Lung (tissue), 12 donors: ENCODE results near the gene NFX1. TPM values are rescaled to one million over a fixed set of nuclear protein-coding genes. Genes with fewer than 3 reads are reported as not detected.

Experiments
- ATAC-seq: fragments of 200-7000 bp; cut with Tn5 transposase; one replicate; pipeline ENCODE4 v1.9.1; 2020; ENCODE audit warnings: moderate number of reproducible peaks; ENCODE audit not compliant: insufficient read depth, low FRiP score
- DNase-seq, 3 donors: peaks; one replicate each; pipeline ENCODE4 v3.0.0-alpha.2; 2013 to 2017
- H3K27ac ChIP-seq, 2 donors: one replicate each; pipeline ENCODE4 v1.5.1; 2013; ENCODE audit warnings: mild to moderate bottlenecking in 2 of 2, moderate library complexity in 2 of 2, control low read depth in 1 of 2, inconsistent platforms in 1 of 2, low read depth in 1 of 2, low read length in 1 of 2
- H3K27me3 ChIP-seq, 3 donors: one replicate each; pipeline ENCODE4 v1.5.1; 2013; ENCODE audit warnings: low read length in 2 of 3; ENCODE audit not compliant: control insufficient read depth in 3 of 3, insufficient read depth in 3 of 3
- H3K36me3 ChIP-seq, 4 donors: one replicate each; pipeline ENCODE4 v1.5.1; 2013; ENCODE audit warnings: low read length in 4 of 4, mild to moderate bottlenecking in 1 of 4, moderate library complexity in 1 of 4; ENCODE audit not compliant: control insufficient read depth in 4 of 4, insufficient read depth in 4 of 4
- H3K4me1 ChIP-seq, 5 donors: one replicate each; pipeline ENCODE4 v1.5.1; 2013; ENCODE audit warnings: low read length in 5 of 5, mild to moderate bottlenecking in 2 of 5, moderate library complexity in 1 of 5; ENCODE audit not compliant: control insufficient read depth in 5 of 5, insufficient read depth in 5 of 5
- H3K4me3 ChIP-seq: one replicate; pipeline ENCODE4 v1.5.1; 2013; ENCODE audit warnings: mild to moderate bottlenecking, control low read depth, moderate library complexity
- H3K9ac ChIP-seq, 2 donors: one replicate each; pipeline ENCODE4 v1.5.1; 2013; ENCODE audit warnings: low read length in 2 of 2, control low read depth in 1 of 2; ENCODE audit not compliant: insufficient read depth in 1 of 2
- H3K9me3 ChIP-seq, 4 donors: one replicate each; pipeline ENCODE4 v1.5.1; 2013; ENCODE audit warnings: low read length in 3 of 4, mild to moderate bottlenecking in 1 of 4, moderate library complexity in 1 of 4; ENCODE audit not compliant: control insufficient read depth in 4 of 4, insufficient read depth in 3 of 4
- WGBS, 2 donors: extraction: QIAGEN DNeasy Blood & Tissue Kit; methylation state at CpG; one replicate each; pipeline ENCODE4 v1.1.7; 2013; 5-methylcytosine and 5-hydroxymethylcytosine counted together
- polyA plus RNA-seq, 2 donors: library from polyadenylated mRNA; stranded (reverse); fragments of 200-250 nt; gene quantifications; one replicate each; pipeline ENCODE4 v1.2.1, GENCODE V29; 2013
- total RNA-seq, 2 donors: library from RNA; depleted of rRNA in 1 of 2; stranded (reverse); fragments of >200 nt in 1 of 2; gene quantifications; one replicate each; pipeline ENCODE4 v1.2.1, GENCODE V29; 2014 to 2021
- TF ChIP-seq, protein P1 (sequence below): IDR thresholded peaks from 2 replicates; pipeline ENCODE4 v1.5.1; 2012; ENCODE audit warnings: mild to moderate bottlenecking; ENCODE audit errors: control extremely low read depth, extremely low read depth
- donor health status: control.
- donor health status: control.
- donor health status: Bipolar disorder and iron deficiency.
- donor health status: healthy.
- donor health status: DM: yes; HTN: yes; CAD: no.

Gene NFX1
- total and polyA plus RNA-seq, 4 donors, result 13.1 to 43.4 (median 26.3) TPM

DNA sequence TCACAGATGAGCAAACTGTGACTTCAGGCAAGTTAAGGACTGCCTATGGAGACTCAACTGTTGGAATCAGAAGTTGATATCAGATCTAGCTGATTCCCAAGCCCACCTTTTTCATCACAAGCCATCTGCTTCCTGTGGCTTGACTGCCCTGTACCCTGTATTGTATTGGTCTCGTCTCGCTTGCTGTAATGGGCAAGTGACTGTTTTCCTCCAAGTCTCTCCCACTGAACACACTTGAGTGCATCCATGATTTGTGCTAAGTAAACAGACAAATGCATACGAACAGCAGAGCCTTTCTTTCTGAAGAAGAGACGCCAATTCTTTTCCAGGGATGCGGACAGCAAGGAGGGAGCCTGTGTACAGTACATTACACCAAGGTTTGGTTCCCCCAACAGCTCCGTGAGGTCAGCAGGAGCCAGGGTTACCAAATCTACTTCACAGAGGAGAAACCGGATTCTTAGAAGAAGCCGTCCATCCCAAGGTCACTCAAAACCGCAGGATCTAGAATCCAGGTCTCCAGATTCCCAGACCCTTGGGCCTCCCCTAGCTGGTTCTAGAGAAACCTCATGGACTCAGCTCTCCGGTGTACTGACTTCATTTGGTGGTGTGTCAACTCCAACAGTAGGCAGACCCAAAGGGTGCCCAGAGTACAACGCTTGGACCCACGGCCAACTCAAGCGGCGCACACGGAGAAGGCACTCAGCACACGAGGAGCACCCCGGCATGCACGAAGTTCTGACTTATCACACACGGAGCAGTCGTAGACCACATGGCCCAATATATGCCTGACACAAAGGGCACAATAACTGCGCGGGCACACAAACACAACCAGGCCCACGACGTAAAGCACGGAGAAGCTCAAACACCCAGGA lies 26.9 kb upstream of the NFX1 start:
- Histone ChIP-seq H3K27ac (peak overlapping the region; percentile 96 to 98), H3K4me1 (peaks cover 4 to 18% (median 7%) of the 10 kb centered on the region in 5 donors), H3K36me3 (peaks cover 16 to 44% (median 29%) of the 10 kb centered on the region in 4 donors), H3K4me3 (peak overlapping the region; percentile 98), H3K9me3 (no peaks in the 10 kb centered on the region), H3K27me3 (no peaks in the 10 kb centered on the region), H3K9ac (peak overlapping the region in 1 of 2 donors; percentile 66)
- TF ChIP-seq, protein P1, sequence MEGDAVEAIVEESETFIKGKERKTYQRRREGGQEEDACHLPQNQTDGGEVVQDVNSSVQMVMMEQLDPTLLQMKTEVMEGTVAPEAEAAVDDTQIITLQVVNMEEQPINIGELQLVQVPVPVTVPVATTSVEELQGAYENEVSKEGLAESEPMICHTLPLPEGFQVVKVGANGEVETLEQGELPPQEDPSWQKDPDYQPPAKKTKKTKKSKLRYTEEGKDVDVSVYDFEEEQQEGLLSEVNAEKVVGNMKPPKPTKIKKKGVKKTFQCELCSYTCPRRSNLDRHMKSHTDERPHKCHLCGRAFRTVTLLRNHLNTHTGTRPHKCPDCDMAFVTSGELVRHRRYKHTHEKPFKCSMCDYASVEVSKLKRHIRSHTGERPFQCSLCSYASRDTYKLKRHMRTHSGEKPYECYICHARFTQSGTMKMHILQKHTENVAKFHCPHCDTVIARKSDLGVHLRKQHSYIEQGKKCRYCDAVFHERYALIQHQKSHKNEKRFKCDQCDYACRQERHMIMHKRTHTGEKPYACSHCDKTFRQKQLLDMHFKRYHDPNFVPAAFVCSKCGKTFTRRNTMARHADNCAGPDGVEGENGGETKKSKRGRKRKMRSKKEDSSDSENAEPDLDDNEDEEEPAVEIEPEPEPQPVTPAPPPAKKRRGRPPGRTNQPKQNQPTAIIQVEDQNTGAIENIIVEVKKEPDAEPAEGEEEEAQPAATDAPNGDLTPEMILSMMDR, result no peak
- ATAC-seq, result no peak
- 5 to 6% methylated on average over 25 of the region's 25 CpGs for WGBS, 2 donors
- DNase-seq, result peak; percentile 21 to 35 (median 24)

- TF ChIP-seq, protein P1, result no peak
- no peaks in the 10 kb centered on the region for H3K9me3 ChIP-seq
- peak in 1 of 3 donors; percentile 38 for DNase-seq
- 0% methylated on average over 34 to 37 of the region's 37 CpGs for WGBS, 2 donors
- H3K36me3 ChIP-seq, result peaks cover 15 to 43% (median 26%) of the 10 kb centered on the region in 4 donors
- ATAC-seq, result peak; percentile 0
- H3K4me3 ChIP-seq, result peak overlapping the region; percentile 98
- H3K27me3 ChIP-seq, result no peaks in the 10 kb centered on the region
- peaks cover 4 to 18% (median 7%) of the 10 kb centered on the region in 5 donors for H3K4me1 ChIP-seq
- peak overlapping the region; percentile 96 to 98 for H3K27ac ChIP-seq
- peak overlapping the region in 1 of 2 donors; percentile 66 for H3K9ac ChIP-seq
Measured at GRCh38 chr9:33264003-33264472, 26.3 kb upstream of the NFX1 start.

- Histone ChIP-seq H3K4me1 (peaks cover 4 to 18% (median 7%) of the 10 kb centered on the region in 5 donors), H3K36me3 (peaks cover 9 to 41% (median 23%) of the 10 kb centered on the region in 4 donors)
- 1% methylated on average over 51 to 67 of the region's 67 CpGs for WGBS, 2 donors
Measured at GRCh38 chr9:33264473-33265177, 25.7 kb upstream of the NFX1 start, which contains the start of the genes BAG1 and CHMP5. Gene BAG1, minus strand, starts transcription at chr9:33264708. Gene CHMP5, plus strand, starts transcription at chr9:33265049. Its CDS starts 30 bp downstream, at chr9:33265079.

More at GRCh38 chr9:33264473-33265177, 25.7 kb upstream of the NFX1 start, which contains the start of the genes BAG1 and CHMP5:
- peak within 1 kb of the TSS; percentile 98 for H3K4me3 ChIP-seq
- peak; percentile 99 to 100 (median 100) for DNase-seq
- ATAC-seq, result peak; percentile 100
- TF ChIP-seq, protein P1, result no peak
- H3K27me3 ChIP-seq, result no peaks in the 10 kb centered on the region
- H3K27ac ChIP-seq, result peak within 1 kb of the TSS; percentile 96 to 98
- H3K9me3 ChIP-seq, result no peaks in the 10 kb centered on the region
- peak within 1 kb of the TSS; percentile 69 to 94 for H3K9ac ChIP-seq
